Thymus (tissue), 11 donors: ENCODE data around the gene GTPBP10. TPM values are rescaled to one million over a fixed set of nuclear protein-coding genes. Genes with fewer than 3 reads are reported as not detected.

Experiments
- DNase-seq, 9 donors: peaks; one replicate each; pipeline ENCODE4 v3.0.0-alpha.2; 2013; ENCODE audit warnings: low spot score in 9 of 9, low read depth in 6 of 9, missing footprints in 1 of 9
- H3K27ac ChIP-seq, 2 donors: one replicate each; pipeline ENCODE4 v1.5.1; 2013; ENCODE audit warnings: control low read depth in 1 of 2, low read depth in 1 of 2, low read length in 1 of 2, mild to moderate bottlenecking in 1 of 2, moderate library complexity in 1 of 2
- H3K27me3 ChIP-seq, 2 donors: one replicate each; pipeline ENCODE4 v1.5.1; 2013; ENCODE audit warnings: low read length in 1 of 2; ENCODE audit not compliant: control insufficient read depth in 2 of 2, insufficient read depth in 1 of 2
- H3K36me3 ChIP-seq, 2 donors: one replicate each; pipeline ENCODE4 v1.5.1; 2013; ENCODE audit warnings: low read length in 1 of 2, mild to moderate bottlenecking in 1 of 2, moderate library complexity in 1 of 2; ENCODE audit not compliant: control insufficient read depth in 2 of 2, insufficient read depth in 2 of 2
- H3K4me1 ChIP-seq, 2 donors: one replicate each; pipeline ENCODE4 v1.5.1; 2013; ENCODE audit warnings: low read length in 2 of 2; ENCODE audit not compliant: control insufficient read depth in 2 of 2, insufficient read depth in 2 of 2
- H3K4me3 ChIP-seq, 2 donors: one replicate each; pipeline ENCODE4 v1.5.1; 2013; ENCODE audit warnings: low read length in 2 of 2, control low read depth in 1 of 2, mild to moderate bottlenecking in 1 of 2
- H3K9me3 ChIP-seq, 2 donors: one replicate each; pipeline ENCODE4 v1.5.1; 2013; ENCODE audit warnings: low read length in 1 of 2, mild to moderate bottlenecking in 1 of 2; ENCODE audit not compliant: control insufficient read depth in 2 of 2, insufficient read depth in 1 of 2
- WGBS: extraction: QIAGEN DNeasy Blood & Tissue Kit; methylation state at CpG from one replicate; pipeline ENCODE4 v1.1.7; 2013; 5-methylcytosine and 5-hydroxymethylcytosine counted together
- polyA plus RNA-seq: library from polyadenylated mRNA; stranded (reverse); fragments of 200-250 nt; gene quantifications from one replicate; pipeline ENCODE4 v1.2.3, GENCODE V29; 2013
- total RNA-seq: library from RNA; stranded (reverse); fragments of 120-200 nt; gene quantifications from one replicate; pipeline ENCODE4 v1.2.4, GENCODE V29; 2013
- donor health status: healthy.

Gene GTPBP10
- total and polyA plus RNA-seq, 2 donors: 27.4 to 38.6 TPM

DNA sequence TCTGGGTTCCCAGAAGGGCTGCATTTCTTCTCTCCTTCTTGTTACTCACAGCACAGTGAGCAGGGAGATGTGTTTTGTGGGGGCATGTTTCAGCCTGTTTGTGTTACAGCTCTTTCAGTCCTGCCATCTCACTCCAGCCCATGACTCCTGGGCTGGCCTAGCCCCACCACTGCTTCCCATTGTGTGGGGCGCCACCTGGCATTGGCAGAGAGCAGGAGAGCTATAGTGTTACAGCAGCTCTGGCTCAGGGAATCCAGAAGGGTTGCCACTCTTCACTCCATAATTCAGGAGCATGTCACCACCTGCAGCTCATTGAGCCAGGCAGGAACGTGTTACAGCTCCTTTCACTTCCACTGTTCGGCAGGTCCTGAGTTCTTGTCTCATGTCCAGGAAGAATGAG is 86.7 kb downstream of the GTPBP10 start:
- Histone ChIP-seq H3K36me3 (no peaks in the 10 kb centered on the region), H3K4me1 (no peaks in the 10 kb centered on the region), H3K27ac (no peak overlapping the region), H3K4me3 (no peak overlapping the region), H3K9me3 (peaks cover 0 to 18% of the 10 kb centered on the region in 2 donors), H3K27me3 (no peaks in the 10 kb centered on the region)
- 74% methylated on average over 3 of the region's 3 CpGs for WGBS
- DNase-seq: no peak

Other genes with a start within 250 kb of the GTPBP10 start
- gene STEAP1, start 192.2 kb upstream of the GTPBP10 start, total RNA-seq: 0.33 TPM
- 3.8 TPM for gene STEAP1, start 192.2 kb upstream of the GTPBP10 start, polyA plus RNA-seq
- gene STEAP2, start 135.0 kb upstream of the GTPBP10 start, total RNA-seq: 3.4 TPM
- gene STEAP2, start 135.0 kb upstream of the GTPBP10 start, polyA plus RNA-seq: 11.4 TPM
- 0.47 TPM for gene CFAP69, start 101.5 kb upstream of the GTPBP10 start, total RNA-seq
- gene CFAP69, start 101.5 kb upstream of the GTPBP10 start, polyA plus RNA-seq: 3.8 TPM
- not detected for gene FAM237B, start 25.4 kb upstream of the GTPBP10 start, total RNA-seq
- not detected for gene FAM237B, start 25.4 kb upstream of the GTPBP10 start, polyA plus RNA-seq
- 8.1 TPM for gene CLDN12, start 56.7 kb downstream of the GTPBP10 start, total RNA-seq
- gene CLDN12, start 56.7 kb downstream of the GTPBP10 start, polyA plus RNA-seq: 12.7 TPM
- not detected for gene PTTG1IP2, start 122.9 kb downstream of the GTPBP10 start, total RNA-seq
- gene PTTG1IP2, start 122.9 kb downstream of the GTPBP10 start, polyA plus RNA-seq: not detected
- gene CDK14, start 249.6 kb downstream of the GTPBP10 start, total RNA-seq: 9.0 TPM
- 7.6 TPM for gene CDK14, start 249.6 kb downstream of the GTPBP10 start, polyA plus RNA-seq